ENCODE results near the gene PDGFRB. TPM values are rescaled to one million over a fixed set of nuclear protein-coding genes. Genes with fewer than 3 reads are reported as not detected.

The PDGFRB gene
- total RNA-seq, 5 donors from 2014 or later (not counting 1 experiment from before 2014, with no cell fraction given): 0.32 to 3.6 (median 1.6) TPM

DNA sequence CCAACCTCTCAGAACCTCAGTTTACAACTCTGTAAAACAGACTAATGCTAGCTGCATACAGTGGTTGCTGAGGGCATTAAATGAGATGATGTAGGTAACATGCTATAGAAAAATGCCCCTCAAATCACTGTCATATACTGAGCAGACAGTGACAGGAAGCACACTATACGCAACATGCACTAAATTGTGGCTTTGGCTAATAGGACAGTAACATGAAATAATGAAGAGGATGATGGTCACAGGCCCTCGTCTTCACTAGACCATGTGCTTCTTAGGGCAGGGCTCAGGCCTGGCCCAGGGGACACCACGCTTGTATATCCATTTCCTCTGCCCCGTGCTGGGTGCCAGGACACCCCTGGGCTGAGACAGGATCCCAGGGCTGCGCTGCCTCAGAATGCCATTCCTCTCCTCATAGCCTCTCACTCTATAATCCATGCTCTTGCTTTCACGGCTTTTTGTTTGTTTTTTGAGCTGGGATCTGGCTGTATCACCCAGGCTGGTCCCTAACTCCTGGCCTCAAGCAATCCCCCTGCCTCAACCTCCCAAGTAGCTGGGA is 88.2 kb downstream of the PDGFRB start:
- Mint-ChIP-seq H3K36me3 (no peaks in the 10 kb centered on the region), H3K27me3 (peaks cover 0 to 4% of the 10 kb centered on the region in 2 donors), H3K9me3 (no peaks in the 10 kb centered on the region), H3K4me1 (peaks cover 3 to 6% (median 4%) of the 10 kb centered on the region in 3 donors), H3K4me3 (no peak overlapping the region), H3K27ac (no peak overlapping the region)
- Histone ChIP-seq H3K27ac (ENCODE audit: low read length) (no peak overlapping the region), H3K9me3 (no peaks in the 10 kb centered on the region), H3K4me3 (ENCODE audit: control insufficient read depth in 1 of 2, extremely low read depth in 1 of 2, low read length in 1 of 2) (no peak overlapping the region), H3K36me3 (ENCODE audit: control insufficient read depth in 2 of 2, extremely low read depth in 1 of 2, insufficient read depth in 1 of 2, low read length in 1 of 2) (no peaks in the 10 kb centered on the region), H3K4me1 (ENCODE audit: control insufficient read depth in 1 of 2, extremely low read depth in 1 of 2, insufficient read depth in 2 of 2, low read length in 2 of 2) (peaks cover 0 to 5% of the 10 kb centered on the region in 2 experiments), H3K27me3 (replicated peaks in 1 of 2; ENCODE audit: control insufficient read depth in 2 of 2, extremely low read depth in 1 of 2, insufficient read depth in 2 of 2, low read length in 1 of 2) (peaks cover 0 to 25% of the 10 kb centered on the region in 2 experiments)
- 81% methylated on average over 6 of the region's 6 CpGs for WGBS (ENCODE audit: insufficient coverage)
- ChIA-PET POLR2A (no interaction called here), CTCF (no interaction called here)
- no peak for ATAC-seq (replicated peaks in 1 of 4)
- DNase-seq: no peak

GRCh38 chr5:150066901-150067396 is 88.7 kb downstream of the PDGFRB start:
- H3K36me3 Mint-ChIP-seq: no peaks in the 10 kb centered on the region
- H3K4me3 Mint-ChIP-seq: no peak overlapping the region
- H3K36me3 ChIP-seq (ENCODE audit: control insufficient read depth in 2 of 2, extremely low read depth in 1 of 2, insufficient read depth in 1 of 2, low read length in 1 of 2): no peaks in the 10 kb centered on the region
- no peak for DNase-seq
- H3K27me3 ChIP-seq (replicated peaks in 1 of 2; ENCODE audit: control insufficient read depth in 2 of 2, extremely low read depth in 1 of 2, insufficient read depth in 2 of 2, low read length in 1 of 2): peaks cover 0 to 25% of the 10 kb centered on the region in 2 experiments
- no peaks in the 10 kb centered on the region for H3K9me3 Mint-ChIP-seq
- peaks cover 0 to 4% of the 10 kb centered on the region in 2 donors for H3K27me3 Mint-ChIP-seq
- no peak overlapping the region for H3K27ac Mint-ChIP-seq
- CTCF ChIA-PET: no interaction called here
- peaks cover 3 to 6% (median 4%) of the 10 kb centered on the region in 3 donors for H3K4me1 Mint-ChIP-seq
- WGBS (ENCODE audit: insufficient coverage): 25% methylated on average over 1 of the region's 2 CpGs
- H3K9me3 ChIP-seq: no peaks in the 10 kb centered on the region
- H3K27ac ChIP-seq (ENCODE audit: low read length): no peak overlapping the region
- POLR2A ChIA-PET: no interaction called here
- no peak overlapping the region for H3K4me3 ChIP-seq (ENCODE audit: control insufficient read depth in 1 of 2, extremely low read depth in 1 of 2, low read length in 1 of 2)
- H3K4me1 ChIP-seq (ENCODE audit: control insufficient read depth in 1 of 2, extremely low read depth in 1 of 2, insufficient read depth in 2 of 2, low read length in 2 of 2): peaks cover 0 to 5% of the 10 kb centered on the region in 2 experiments
- no peak for ATAC-seq (replicated peaks in 1 of 4)

DNA sequence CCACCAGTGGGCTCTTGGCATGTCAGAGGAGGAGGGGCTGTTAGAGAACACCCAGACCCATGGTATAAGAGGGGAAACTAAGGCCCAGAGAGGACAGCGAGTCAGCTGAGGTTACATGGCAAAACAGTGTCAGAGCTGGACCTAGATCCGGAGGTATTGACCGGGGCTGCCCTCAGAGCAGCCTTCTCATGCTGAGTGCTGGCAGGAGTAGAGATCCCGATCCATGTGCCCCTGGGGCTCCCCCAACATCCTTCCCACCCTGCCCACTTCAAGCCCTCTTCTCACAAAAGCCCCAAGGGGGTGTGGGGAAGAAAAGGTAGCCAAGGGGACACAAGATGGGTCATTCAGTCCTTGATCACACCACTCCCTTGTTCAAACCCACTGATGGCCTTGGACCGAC is 89.2 kb downstream of the PDGFRB start:
- Mint-ChIP-seq H3K4me3 (no peak overlapping the region), H3K4me1 (peaks cover 3 to 6% (median 4%) of the 10 kb centered on the region in 3 donors), H3K27me3 (peaks cover 0 to 4% of the 10 kb centered on the region in 2 donors), H3K27ac (no peak overlapping the region), H3K36me3 (no peaks in the 10 kb centered on the region), H3K9me3 (no peaks in the 10 kb centered on the region)
- Histone ChIP-seq H3K4me3 (ENCODE audit: control insufficient read depth in 1 of 2, extremely low read depth in 1 of 2, low read length in 1 of 2) (no peak overlapping the region), H3K4me1 (ENCODE audit: control insufficient read depth in 1 of 2, extremely low read depth in 1 of 2, insufficient read depth in 2 of 2, low read length in 2 of 2) (peaks cover 0 to 5% of the 10 kb centered on the region in 2 experiments), H3K27me3 (replicated peaks in 1 of 2; ENCODE audit: control insufficient read depth in 2 of 2, extremely low read depth in 1 of 2, insufficient read depth in 2 of 2, low read length in 1 of 2) (peaks cover 0 to 25% of the 10 kb centered on the region in 2 experiments), H3K36me3 (ENCODE audit: control insufficient read depth in 2 of 2, extremely low read depth in 1 of 2, insufficient read depth in 1 of 2, low read length in 1 of 2) (no peaks in the 10 kb centered on the region), H3K9me3 (no peaks in the 10 kb centered on the region), H3K27ac (ENCODE audit: low read length) (no peak overlapping the region)
- 100% methylated on average over 1 of the region's 5 CpGs for WGBS (ENCODE audit: insufficient coverage)
- CTCF ChIA-PET: no interaction called here
- no peak for ATAC-seq (replicated peaks in 1 of 4)
- POLR2A ChIA-PET: interaction anchor here in 1 of 2 donors (0.6 kb wide), 1 partner anchor 7 kb away, joined by 6 read pairs; no protein-coding TSS in a partner anchor
- no peak for DNase-seq

- Mint-ChIP-seq H3K36me3 (no peaks in the 10 kb centered on the region), H3K27ac (no peak overlapping the region), H3K4me3 (no peak overlapping the region), H3K9me3 (no peaks in the 10 kb centered on the region), H3K4me1 (peaks cover 3 to 6% (median 4%) of the 10 kb centered on the region in 3 donors), H3K27me3 (peaks cover 0 to 4% of the 10 kb centered on the region in 2 donors)
- Histone ChIP-seq H3K4me1 (ENCODE audit: control insufficient read depth in 1 of 2, extremely low read depth in 1 of 2, insufficient read depth in 2 of 2, low read length in 2 of 2) (peaks cover 0 to 5% of the 10 kb centered on the region in 2 experiments), H3K27me3 (replicated peaks in 1 of 2; ENCODE audit: control insufficient read depth in 2 of 2, extremely low read depth in 1 of 2, insufficient read depth in 2 of 2, low read length in 1 of 2) (peaks cover 0 to 25% of the 10 kb centered on the region in 2 experiments), H3K27ac (ENCODE audit: low read length) (no peak overlapping the region), H3K4me3 (ENCODE audit: control insufficient read depth in 1 of 2, extremely low read depth in 1 of 2, low read length in 1 of 2) (no peak overlapping the region), H3K36me3 (ENCODE audit: control insufficient read depth in 2 of 2, extremely low read depth in 1 of 2, insufficient read depth in 1 of 2, low read length in 1 of 2) (no peaks in the 10 kb centered on the region), H3K9me3 (no peaks in the 10 kb centered on the region)
- POLR2A ChIA-PET: interaction anchor here in 1 of 2 donors (0.6 kb wide), 1 partner anchor 8 kb away, joined by 6 read pairs; no protein-coding TSS in a partner anchor
- DNase-seq: no peak
- no peak for ATAC-seq (replicated peaks in 1 of 4)
- CTCF ChIA-PET: no interaction called here
- 80% methylated on average over 7 of the region's 10 CpGs for WGBS (ENCODE audit: insufficient coverage)
Measured at GRCh38 chr5:150065886-150066285, 89.8 kb downstream of the PDGFRB start.

- peaks cover 0 to 5% of the 10 kb centered on the region in 2 experiments for H3K4me1 ChIP-seq (ENCODE audit: control insufficient read depth in 1 of 2, extremely low read depth in 1 of 2, insufficient read depth in 2 of 2, low read length in 2 of 2)
- ATAC-seq (replicated peaks in 1 of 4) (no peak), DNase-seq (no peak)
- H3K27me3 ChIP-seq (replicated peaks in 1 of 2; ENCODE audit: control insufficient read depth in 2 of 2, extremely low read depth in 1 of 2, insufficient read depth in 2 of 2, low read length in 1 of 2): peaks cover 0 to 28% of the 10 kb centered on the region in 2 experiments
- POLR2A ChIA-PET: no interaction called here
- no peaks in the 10 kb centered on the region for H3K9me3 Mint-ChIP-seq
- H3K27ac ChIP-seq (ENCODE audit: low read length): no peak overlapping the region
- WGBS (ENCODE audit: insufficient coverage): 91% methylated on average over 4 of the region's 6 CpGs
- H3K36me3 ChIP-seq (ENCODE audit: control insufficient read depth in 2 of 2, extremely low read depth in 1 of 2, insufficient read depth in 1 of 2, low read length in 1 of 2): no peaks in the 10 kb centered on the region
- CTCF ChIA-PET: no interaction called here
- no peak overlapping the region for H3K27ac Mint-ChIP-seq
- H3K36me3 Mint-ChIP-seq: no peaks in the 10 kb centered on the region
- peaks cover 3 to 6% (median 4%) of the 10 kb centered on the region in 3 donors for H3K4me1 Mint-ChIP-seq
- no peak overlapping the region for H3K4me3 Mint-ChIP-seq
- H3K27me3 Mint-ChIP-seq: peaks cover 0 to 4% of the 10 kb centered on the region in 2 donors
- H3K4me3 ChIP-seq (ENCODE audit: control insufficient read depth in 1 of 2, extremely low read depth in 1 of 2, low read length in 1 of 2): no peak overlapping the region
- no peaks in the 10 kb centered on the region for H3K9me3 ChIP-seq
Measured at GRCh38 chr5:150065346-150065745, 90.3 kb downstream of the PDGFRB start.

- H3K4me1 ChIP-seq (ENCODE audit: control insufficient read depth in 1 of 2, extremely low read depth in 1 of 2, insufficient read depth in 2 of 2, low read length in 2 of 2): peaks cover 0 to 5% of the 10 kb centered on the region in 2 experiments
- no peak overlapping the region for H3K27ac Mint-ChIP-seq
- no peak overlapping the region for H3K4me3 ChIP-seq (ENCODE audit: control insufficient read depth in 1 of 2, extremely low read depth in 1 of 2, low read length in 1 of 2)
- peaks cover 0 to 28% of the 10 kb centered on the region in 2 experiments for H3K27me3 ChIP-seq (replicated peaks in 1 of 2; ENCODE audit: control insufficient read depth in 2 of 2, extremely low read depth in 1 of 2, insufficient read depth in 2 of 2, low read length in 1 of 2)
- ChIA-PET POLR2A (no interaction called here), CTCF (no interaction called here)
- H3K27me3 Mint-ChIP-seq: peaks cover 0 to 4% of the 10 kb centered on the region in 2 donors
- H3K9me3 Mint-ChIP-seq: no peaks in the 10 kb centered on the region
- H3K9me3 ChIP-seq: no peaks in the 10 kb centered on the region
- no peak for ATAC-seq (replicated peaks in 1 of 4)
- no peak overlapping the region for H3K4me3 Mint-ChIP-seq
- H3K36me3 ChIP-seq (ENCODE audit: control insufficient read depth in 2 of 2, extremely low read depth in 1 of 2, insufficient read depth in 1 of 2, low read length in 1 of 2): no peaks in the 10 kb centered on the region
- WGBS (ENCODE audit: insufficient coverage): 94% methylated on average over 3 of the region's 7 CpGs
- DNase-seq: no peak
- no peaks in the 10 kb centered on the region for H3K36me3 Mint-ChIP-seq
- H3K4me1 Mint-ChIP-seq: peaks cover 3 to 6% (median 4%) of the 10 kb centered on the region in 3 donors
- no peak overlapping the region for H3K27ac ChIP-seq (ENCODE audit: low read length)
Measured at GRCh38 chr5:150064681-150065220, 90.9 kb downstream of the PDGFRB start.
